HL-60 (cell line): ENCODE results near the gene DACT3.

ENCODE experiments used
- DNase-seq, 2 experiments: peaks; one replicate each; pipeline ENCODE4 v3.0.0-alpha.2; 2010 to 2020; ENCODE audit warnings: low read depth in 1 of 2, low spot score in 1 of 2
- H3K27ac ChIP-seq: fragments of 250-450 bp; sonication (Bioruptor Pico); replicated peaks from 2 replicates; pipeline ENCODE4 v1.5.1; 2020; ENCODE audit warnings: mild to moderate bottlenecking, moderate library complexity
- H3K27me3 ChIP-seq: fragments of 250-450 bp; sonication (Bioruptor Pico); 2 replicates; pipeline ENCODE4 v1.5.1; 2021; ENCODE audit warnings: mild to moderate bottlenecking, moderate library complexity; ENCODE audit not compliant: insufficient read depth, poor library complexity, severe bottlenecking
- H3K4me3 ChIP-seq: replicated peaks from 2 replicates; pipeline ENCODE4 v1.5.1; 2011; ENCODE audit warnings: mild to moderate bottlenecking, control low read depth, low read length; ENCODE audit not compliant: insufficient read depth
- GABPA ChIP-seq: IDR thresholded peaks from 2 replicates; pipeline ENCODE4 v1.6.1; 2012; ENCODE audit warnings: low read depth
- POLR2AphosphoS5 ChIP-seq: IDR thresholded peaks from 2 replicates; pipeline ENCODE4 v1.6.1; 2012; ENCODE audit warnings: low read depth
- SPI1 ChIP-seq: IDR thresholded peaks from 2 replicates; pipeline ENCODE4 v1.6.1; 2012; ENCODE audit warnings: low read depth, mild to moderate bottlenecking, borderline replicate concordance
- TF ChIP-seq, protein P1 (sequence below): IDR thresholded peaks from 2 replicates; pipeline ENCODE4 v1.6.1; 2012; ENCODE audit warnings: low read depth; ENCODE audit not compliant: insufficient replicate concordance
- TF ChIP-seq, protein P2 (sequence below): IDR thresholded peaks from one replicate; pipeline ENCODE4 v1.5.1; 2011; ENCODE audit warnings: low read length, control low read depth, inconsistent platforms; ENCODE audit not compliant: insufficient read depth

DACT3 gene

DNA sequence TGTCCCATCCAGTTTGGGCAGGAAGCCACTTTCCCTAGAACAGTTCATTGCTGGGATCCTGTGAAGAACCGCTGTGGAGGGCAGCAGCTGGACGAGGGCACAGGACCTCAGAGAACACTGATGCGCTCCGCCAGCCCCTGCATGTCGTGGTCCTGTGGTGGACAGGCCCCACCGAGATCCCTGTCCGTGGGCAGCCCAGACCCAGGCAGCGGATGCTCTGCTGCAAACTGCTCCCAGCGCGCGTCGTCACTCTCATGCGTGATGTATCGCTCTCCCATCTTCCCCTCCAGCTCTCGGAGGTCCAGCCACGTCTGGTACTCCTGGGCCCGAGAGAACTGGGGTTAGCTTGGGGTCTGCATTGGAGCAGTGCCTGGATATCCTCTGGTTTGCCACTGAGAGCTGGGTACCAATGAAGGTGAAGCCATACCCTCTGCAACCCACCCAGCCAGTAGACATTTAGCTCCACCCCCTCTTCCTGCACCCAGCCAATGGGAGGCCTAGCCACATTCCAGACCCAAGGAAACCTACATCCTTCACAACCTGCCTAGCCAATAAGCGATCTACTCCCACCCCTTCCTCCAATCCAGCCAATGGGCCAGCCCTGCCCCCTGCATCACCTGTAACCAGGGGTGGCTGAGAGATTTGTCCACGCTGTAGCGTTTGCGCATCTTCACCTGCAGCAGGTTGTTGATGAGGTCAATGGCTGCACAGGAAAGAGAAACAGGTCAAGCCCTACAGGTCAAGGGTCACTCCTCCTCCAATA is 13.6 kb upstream of the DACT3 start:
- TF ChIP-seq, protein P1, sequence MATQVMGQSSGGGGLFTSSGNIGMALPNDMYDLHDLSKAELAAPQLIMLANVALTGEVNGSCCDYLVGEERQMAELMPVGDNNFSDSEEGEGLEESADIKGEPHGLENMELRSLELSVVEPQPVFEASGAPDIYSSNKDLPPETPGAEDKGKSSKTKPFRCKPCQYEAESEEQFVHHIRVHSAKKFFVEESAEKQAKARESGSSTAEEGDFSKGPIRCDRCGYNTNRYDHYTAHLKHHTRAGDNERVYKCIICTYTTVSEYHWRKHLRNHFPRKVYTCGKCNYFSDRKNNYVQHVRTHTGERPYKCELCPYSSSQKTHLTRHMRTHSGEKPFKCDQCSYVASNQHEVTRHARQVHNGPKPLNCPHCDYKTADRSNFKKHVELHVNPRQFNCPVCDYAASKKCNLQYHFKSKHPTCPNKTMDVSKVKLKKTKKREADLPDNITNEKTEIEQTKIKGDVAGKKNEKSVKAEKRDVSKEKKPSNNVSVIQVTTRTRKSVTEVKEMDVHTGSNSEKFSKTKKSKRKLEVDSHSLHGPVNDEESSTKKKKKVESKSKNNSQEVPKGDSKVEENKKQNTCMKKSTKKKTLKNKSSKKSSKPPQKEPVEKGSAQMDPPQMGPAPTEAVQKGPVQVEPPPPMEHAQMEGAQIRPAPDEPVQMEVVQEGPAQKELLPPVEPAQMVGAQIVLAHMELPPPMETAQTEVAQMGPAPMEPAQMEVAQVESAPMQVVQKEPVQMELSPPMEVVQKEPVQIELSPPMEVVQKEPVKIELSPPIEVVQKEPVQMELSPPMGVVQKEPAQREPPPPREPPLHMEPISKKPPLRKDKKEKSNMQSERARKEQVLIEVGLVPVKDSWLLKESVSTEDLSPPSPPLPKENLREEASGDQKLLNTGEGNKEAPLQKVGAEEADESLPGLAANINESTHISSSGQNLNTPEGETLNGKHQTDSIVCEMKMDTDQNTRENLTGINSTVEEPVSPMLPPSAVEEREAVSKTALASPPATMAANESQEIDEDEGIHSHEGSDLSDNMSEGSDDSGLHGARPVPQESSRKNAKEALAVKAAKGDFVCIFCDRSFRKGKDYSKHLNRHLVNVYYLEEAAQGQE: no peak
- no peak for TF ChIP-seq GABPA
- TF ChIP-seq POLR2AphosphoS5: no peak
- TF ChIP-seq, protein P2, sequence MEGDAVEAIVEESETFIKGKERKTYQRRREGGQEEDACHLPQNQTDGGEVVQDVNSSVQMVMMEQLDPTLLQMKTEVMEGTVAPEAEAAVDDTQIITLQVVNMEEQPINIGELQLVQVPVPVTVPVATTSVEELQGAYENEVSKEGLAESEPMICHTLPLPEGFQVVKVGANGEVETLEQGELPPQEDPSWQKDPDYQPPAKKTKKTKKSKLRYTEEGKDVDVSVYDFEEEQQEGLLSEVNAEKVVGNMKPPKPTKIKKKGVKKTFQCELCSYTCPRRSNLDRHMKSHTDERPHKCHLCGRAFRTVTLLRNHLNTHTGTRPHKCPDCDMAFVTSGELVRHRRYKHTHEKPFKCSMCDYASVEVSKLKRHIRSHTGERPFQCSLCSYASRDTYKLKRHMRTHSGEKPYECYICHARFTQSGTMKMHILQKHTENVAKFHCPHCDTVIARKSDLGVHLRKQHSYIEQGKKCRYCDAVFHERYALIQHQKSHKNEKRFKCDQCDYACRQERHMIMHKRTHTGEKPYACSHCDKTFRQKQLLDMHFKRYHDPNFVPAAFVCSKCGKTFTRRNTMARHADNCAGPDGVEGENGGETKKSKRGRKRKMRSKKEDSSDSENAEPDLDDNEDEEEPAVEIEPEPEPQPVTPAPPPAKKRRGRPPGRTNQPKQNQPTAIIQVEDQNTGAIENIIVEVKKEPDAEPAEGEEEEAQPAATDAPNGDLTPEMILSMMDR: no peak
- TF ChIP-seq SPI1: no peak
- Histone ChIP-seq H3K27me3 (no peaks in the 10 kb centered on the region), H3K4me3 (no peak overlapping the region), H3K27ac (no peak overlapping the region)
- no peak for DNase-seq

DNA sequence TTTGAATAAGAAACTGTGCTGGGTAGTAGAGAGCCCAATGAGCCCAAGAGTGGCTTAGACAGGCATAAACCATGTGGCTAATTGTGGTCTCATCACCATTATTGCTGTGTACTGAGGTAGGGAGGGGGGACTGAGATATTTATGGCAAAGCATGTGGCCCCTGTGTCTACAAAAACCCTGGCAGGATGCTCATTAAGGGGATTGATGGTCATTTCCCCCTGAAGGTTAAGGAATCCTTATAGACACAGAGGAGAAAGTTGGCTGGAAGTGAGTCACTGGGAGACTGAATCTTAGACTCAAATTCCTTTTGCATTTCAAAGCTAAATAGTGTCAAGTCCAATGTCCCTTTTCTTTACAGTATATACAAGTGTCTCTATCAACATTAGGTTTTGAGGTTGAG is 9.8 kb upstream of the DACT3 start:
- no peak for TF ChIP-seq SPI1
- no peak for TF ChIP-seq GABPA
- TF ChIP-seq, protein P1: no peak
- TF ChIP-seq POLR2AphosphoS5: no peak
- TF ChIP-seq, protein P2: no peak
- Histone ChIP-seq H3K27me3 (no peaks in the 10 kb centered on the region), H3K4me3 (no peak overlapping the region), H3K27ac (no peak overlapping the region)
- DNase-seq: no peak

DNA sequence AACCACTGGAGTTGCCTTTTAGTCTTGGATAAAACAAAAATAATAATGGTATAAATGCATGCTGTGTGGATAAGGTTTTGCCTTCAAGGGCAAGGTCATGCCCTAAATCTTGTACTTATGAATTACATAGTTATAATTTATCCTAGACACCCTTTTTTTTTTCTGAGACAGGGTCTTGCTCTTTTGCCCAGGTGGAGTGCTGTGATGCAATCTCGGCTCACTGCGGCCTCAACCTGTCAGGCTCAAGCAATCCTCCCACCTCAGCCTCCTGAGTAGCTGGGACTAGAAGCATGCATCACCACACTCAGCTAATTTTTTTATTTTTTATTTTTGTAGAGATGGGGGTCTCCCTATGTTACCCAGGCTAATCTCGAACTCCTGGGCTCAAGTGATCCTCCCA is 7.7 kb upstream of the DACT3 start:
- Histone ChIP-seq H3K27ac (no peak overlapping the region), H3K4me3 (no peak overlapping the region), H3K27me3 (no peaks in the 10 kb centered on the region)
- TF ChIP-seq SPI1 (no peak), GABPA (no peak)
- TF ChIP-seq, protein P2: no peak
- TF ChIP-seq, protein P1: no peak
- no peak for DNase-seq
